Testis (tissue), 2 donors: ENCODE results near the gene STARD7.

ENCODE experiments used
- CTCF ChIP-seq, 3 experiments: fragments of 450-650 bp in 2 of 3; fragments of 200-600 bp in 1 of 3; sonication (generic) in 1 of 3; IDR thresholded peaks; one replicate each; pipeline ENCODE4 v1.5.1; 2016 to 2019; ENCODE audit warnings: antibody characterized with exemption in 3 of 3, mild to moderate bottlenecking in 2 of 3, moderate library complexity in 1 of 3
- POLR2A ChIP-seq: fragments of 450-650 bp; IDR thresholded peaks from one replicate; pipeline ENCODE4 v1.6.1; 2017; ENCODE audit warnings: antibody characterized with exemption, mild to moderate bottlenecking, moderate library complexity

DNA sequence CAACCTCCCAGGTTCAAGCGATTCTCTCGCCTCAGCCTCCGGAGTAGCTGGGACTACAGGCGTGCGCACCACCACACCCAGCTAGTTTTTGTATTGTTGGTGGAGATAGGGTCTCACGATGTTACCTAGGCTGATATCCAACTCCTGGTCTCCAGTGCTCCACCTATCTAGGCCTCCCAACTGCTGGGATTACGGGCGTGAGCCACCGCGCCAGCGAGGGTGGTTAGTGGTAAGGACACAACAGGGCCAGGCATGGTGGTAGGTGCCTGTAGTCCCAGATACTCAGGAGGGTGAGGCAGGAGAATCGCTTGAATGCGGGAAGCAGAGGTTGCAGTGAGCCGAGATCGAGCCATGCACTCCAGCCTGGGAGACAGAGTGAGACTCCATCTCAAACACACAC lies 36.8 kb downstream of the STARD7 start:
- no peak for TF ChIP-seq CTCF (IDR thresholded peaks at IDR 0.05)
- TF ChIP-seq POLR2A = no peak
